GM12891 (cell line): ENCODE measurements around the gene FGF14.

Source experiments
- PAX5 ChIP-seq: IDR thresholded peaks from 2 replicates; pipeline ENCODE4 v1.6.1; 2011; ENCODE audit warnings: low read length, moderate library complexity, mild to moderate bottlenecking; ENCODE audit not compliant: insufficient read depth, severe bottlenecking
- POLR2A ChIP-seq: IDR thresholded peaks from 2 replicates; pipeline ENCODE4 v1.6.1; 2011; ENCODE audit warnings: low read depth, low read length, control low read depth
- POLR2AphosphoS5 ChIP-seq: IDR thresholded peaks from 2 replicates; pipeline ENCODE4 v1.6.1; 2011; ENCODE audit warnings: low read depth, low read length, control low read depth
- POU2F2 ChIP-seq: IDR thresholded peaks from 2 replicates; pipeline ENCODE4 v1.6.1; 2011; ENCODE audit warnings: low read depth, mild to moderate bottlenecking, control low read depth, low read length, moderate library complexity
- SPI1 ChIP-seq: IDR thresholded peaks from 2 replicates; pipeline ENCODE4 v1.6.1; 2011; ENCODE audit warnings: low read depth, low read length, control low read depth
- TAF1 ChIP-seq: IDR thresholded peaks from 2 replicates; pipeline ENCODE4 v1.6.1; 2011; ENCODE audit warnings: low read depth, low read length, control low read depth

- TF ChIP-seq POLR2AphosphoS5 (no peak), POLR2A (no peak), POU2F2 (no peak), SPI1 (no peak), PAX5 (no peak), TAF1 (no peak)
These were observed 728.3 kb downstream of the FGF14 start for GRCh38 chr13:101673360-101674105.
